Stomach (tissue), 4 donors: ENCODE results near the gene NUAK1.

Experiments used
- POLR2A ChIP-seq, 4 donors: fragments of 450-650 bp; IDR thresholded peaks; one replicate each; pipeline ENCODE4 v1.6.1; 2016; ENCODE audit warnings: antibody characterized with exemption in 4 of 4, control low read depth in 2 of 4, mild to moderate bottlenecking in 1 of 4, moderate library complexity in 1 of 4
- TF ChIP-seq, protein P1 (sequence below), 7 experiments: fragments of 450-650 bp in 4 of 7; fragments of 200-600 bp in 3 of 7; sonication (generic) in 3 of 7; IDR thresholded peaks; one replicate each; pipeline ENCODE4 v1.5.1; 2016 to 2019; ENCODE audit warnings: antibody characterized with exemption in 7 of 7, control low read depth in 2 of 7, mild to moderate bottlenecking in 1 of 7

- no peak for TF ChIP-seq POLR2A (IDR thresholded peaks at IDR 0.05)
- TF ChIP-seq, protein P1, sequence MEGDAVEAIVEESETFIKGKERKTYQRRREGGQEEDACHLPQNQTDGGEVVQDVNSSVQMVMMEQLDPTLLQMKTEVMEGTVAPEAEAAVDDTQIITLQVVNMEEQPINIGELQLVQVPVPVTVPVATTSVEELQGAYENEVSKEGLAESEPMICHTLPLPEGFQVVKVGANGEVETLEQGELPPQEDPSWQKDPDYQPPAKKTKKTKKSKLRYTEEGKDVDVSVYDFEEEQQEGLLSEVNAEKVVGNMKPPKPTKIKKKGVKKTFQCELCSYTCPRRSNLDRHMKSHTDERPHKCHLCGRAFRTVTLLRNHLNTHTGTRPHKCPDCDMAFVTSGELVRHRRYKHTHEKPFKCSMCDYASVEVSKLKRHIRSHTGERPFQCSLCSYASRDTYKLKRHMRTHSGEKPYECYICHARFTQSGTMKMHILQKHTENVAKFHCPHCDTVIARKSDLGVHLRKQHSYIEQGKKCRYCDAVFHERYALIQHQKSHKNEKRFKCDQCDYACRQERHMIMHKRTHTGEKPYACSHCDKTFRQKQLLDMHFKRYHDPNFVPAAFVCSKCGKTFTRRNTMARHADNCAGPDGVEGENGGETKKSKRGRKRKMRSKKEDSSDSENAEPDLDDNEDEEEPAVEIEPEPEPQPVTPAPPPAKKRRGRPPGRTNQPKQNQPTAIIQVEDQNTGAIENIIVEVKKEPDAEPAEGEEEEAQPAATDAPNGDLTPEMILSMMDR (IDR thresholded peaks at IDR 0.05) = no peak
Observed at GRCh38 chr12:106080041-106080790, 58.5 kb downstream of the NUAK1 start.
